GM19468 (cell line): Measurements from ENCODE around the gene NLRP6.
"Not testable (repeated sequence)": the region's sequence is repeated elsewhere in the genome, so short reads cannot be mapped to it uniquely, and the experiment has no call there.

Experiments
- ATAC-seq: cut with Tn5 transposase; IDR thresholded peaks from one replicate; pipeline ENCODE4 v1.9.1; 2021; ENCODE audit warnings: mild to moderate bottlenecking, moderate library complexity, moderate number of reproducible peaks; ENCODE audit not compliant: unreplicated experiment; ENCODE audit errors: extremely low read depth

NLRP6 gene

GRCh38 chr11:280706-281485 is 2.7 kb downstream of the NLRP6 start:
- no peak for ATAC-seq

DNA sequence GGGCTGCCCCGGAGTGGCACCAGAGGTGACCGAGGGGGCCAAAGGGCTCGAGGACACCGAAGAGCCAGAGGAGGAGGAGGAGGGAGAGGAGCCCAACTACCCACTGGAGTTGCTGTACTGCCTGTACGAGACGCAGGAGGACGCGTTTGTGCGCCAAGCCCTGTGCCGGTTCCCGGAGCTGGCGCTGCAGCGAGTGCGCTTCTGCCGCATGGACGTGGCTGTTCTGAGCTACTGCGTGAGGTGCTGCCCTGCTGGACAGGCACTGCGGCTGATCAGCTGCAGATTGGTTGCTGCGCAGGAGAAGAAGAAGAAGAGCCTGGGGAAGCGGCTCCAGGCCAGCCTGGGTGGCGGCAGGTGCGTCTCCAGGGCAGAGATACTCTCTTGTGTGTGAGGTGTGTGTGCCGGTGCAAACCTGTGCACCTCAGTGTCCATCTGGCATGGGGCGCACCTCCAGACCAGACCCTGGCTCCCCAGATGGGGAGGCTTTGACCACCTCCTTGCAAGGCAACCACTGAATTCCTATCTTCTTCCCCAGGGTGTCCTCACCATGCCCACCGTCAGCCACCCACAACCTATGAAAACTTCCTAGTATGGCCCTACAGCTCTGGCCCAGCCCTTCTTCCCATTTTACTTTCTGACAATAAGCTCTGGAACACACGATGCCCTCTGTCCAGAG is 3.4 kb downstream of the NLRP6 start:
- ATAC-seq: no peak

- no peak for ATAC-seq
Measured at GRCh38 chr11:282171-282570, 4.0 kb downstream of the NLRP6 start.

- no peak for ATAC-seq
Measured at GRCh38 chr11:282630-283360, 4.6 kb downstream of the NLRP6 start.

GRCh38 chr11:283405-284104 is 5.3 kb downstream of the NLRP6 start:
- ATAC-seq: no peak

DNA sequence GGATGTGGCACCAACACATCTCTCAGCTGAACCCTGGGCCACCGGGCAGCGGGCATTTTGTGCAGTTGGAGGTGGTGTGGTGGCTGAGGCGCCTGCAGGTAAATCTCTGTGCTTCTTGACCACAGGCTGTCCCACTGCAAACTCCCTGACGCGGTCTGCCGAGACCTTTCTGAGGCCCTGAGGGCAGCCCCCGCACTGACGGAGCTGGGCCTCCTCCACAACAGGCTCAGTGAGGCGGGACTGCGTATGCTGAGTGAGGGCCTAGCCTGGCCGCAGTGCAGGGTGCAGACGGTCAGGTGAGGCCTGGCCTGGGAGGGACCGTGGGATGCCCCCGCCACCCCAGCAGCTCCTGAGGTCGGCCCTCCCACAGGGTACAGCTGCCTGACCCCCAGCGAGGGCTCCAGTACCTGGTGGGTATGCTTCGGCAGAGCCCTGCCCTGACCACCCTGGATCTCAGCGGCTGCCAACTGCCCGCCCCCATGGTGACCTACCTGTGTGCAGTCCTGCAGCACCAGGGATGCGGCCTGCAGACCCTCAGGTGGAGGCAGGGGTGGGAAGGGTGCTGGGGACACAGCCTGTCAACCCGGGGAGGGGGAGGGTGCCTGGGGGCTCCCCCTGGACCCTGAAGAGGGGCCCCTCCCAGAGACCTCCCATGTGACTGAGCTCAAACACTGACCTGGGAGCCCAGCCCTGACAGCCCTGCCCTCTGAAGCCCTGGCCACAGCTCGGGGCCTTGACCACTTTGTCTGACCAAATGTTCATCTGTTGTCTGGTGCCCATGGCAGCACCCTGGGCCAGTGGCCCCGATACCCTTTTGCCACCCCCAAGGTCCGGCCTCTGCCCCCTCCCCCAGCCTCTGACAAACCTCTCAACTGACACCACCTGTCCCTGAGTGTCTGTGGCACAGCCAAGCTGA is 6.2 kb downstream of the NLRP6 start:
- ATAC-seq: no peak

GRCh38 chr11:285021-285893 is 7.0 kb downstream of the NLRP6 start:
- ATAC-seq: no peak

DNA sequence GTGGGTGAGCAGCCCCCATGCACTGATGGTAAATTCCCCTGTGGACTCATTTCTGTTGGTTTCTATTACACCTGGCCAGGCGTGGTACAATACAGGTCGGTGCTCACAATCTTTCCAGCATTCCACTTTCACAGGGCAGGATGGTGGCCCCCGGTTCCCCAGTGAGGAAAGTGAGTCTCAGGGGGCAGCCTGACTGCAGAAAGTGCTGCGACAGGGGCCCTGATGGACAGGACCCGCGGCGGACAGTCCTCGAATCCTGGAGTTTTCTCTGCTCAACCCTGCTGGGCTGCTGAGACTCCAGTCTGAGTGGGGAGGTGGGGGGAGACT is 7.7 kb downstream of the NLRP6 start:
- ATAC-seq: no peak

- ATAC-seq: not testable (repeated sequence)
Measured at GRCh38 chr11:286977-287820, 9.0 kb downstream of the NLRP6 start.

GRCh38 chr11:287821-288477 is 9.7 kb downstream of the NLRP6 start:
- no peak for ATAC-seq

DNA sequence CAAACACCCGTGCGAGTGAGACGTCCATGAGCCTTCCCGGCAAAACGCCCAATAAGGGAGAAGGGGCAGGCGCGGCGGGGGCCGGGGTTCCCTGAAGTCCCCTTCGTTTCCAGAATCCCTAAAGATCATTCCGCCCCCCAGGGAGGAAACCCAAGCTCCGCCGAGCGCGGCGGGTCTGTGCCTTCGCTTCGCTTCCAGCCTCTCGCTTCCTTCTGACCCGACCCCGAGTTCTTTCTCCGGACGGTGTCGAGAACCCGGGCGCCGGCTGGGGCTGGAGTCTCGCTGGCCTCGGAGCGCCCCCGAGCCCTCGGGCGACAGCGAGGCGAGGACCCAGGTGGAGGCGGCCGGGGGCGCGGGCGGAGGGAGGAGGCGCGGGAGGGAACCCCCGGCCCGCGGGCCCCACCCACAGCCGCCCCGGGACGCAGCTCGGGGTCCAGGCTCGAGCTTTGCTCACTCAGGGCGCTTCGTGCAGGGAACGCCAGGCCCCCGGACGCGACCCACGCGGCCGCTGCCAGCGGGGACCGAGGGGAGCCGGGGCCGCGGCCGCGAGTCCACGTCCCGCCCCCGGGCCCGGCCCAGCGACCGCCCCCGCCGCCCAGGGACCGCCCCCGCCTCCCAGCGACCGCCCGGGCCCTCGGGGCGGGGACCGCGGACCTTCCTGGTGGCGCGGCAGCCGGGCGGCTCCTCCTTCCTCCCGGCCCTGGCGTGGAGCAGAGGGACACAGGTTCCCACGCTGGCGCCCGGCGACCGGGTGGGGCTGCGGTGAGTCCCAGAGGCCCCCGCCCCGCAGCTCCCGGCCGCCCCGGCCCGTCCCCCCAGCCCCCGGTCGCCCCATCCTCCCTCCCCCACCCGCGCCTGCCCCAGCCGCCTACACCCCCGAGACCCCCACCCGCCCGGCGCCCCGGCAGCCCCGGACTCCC is 10.5 kb downstream of the NLRP6 start, which contains the start of gene PGGHG:
Gene PGGHG (plus strand): TSS at position 649 of the 920 bp plus-strand sequence. CDS start 691 bp downstream, outside the sequence.
- ATAC-seq: no peak

DNA sequence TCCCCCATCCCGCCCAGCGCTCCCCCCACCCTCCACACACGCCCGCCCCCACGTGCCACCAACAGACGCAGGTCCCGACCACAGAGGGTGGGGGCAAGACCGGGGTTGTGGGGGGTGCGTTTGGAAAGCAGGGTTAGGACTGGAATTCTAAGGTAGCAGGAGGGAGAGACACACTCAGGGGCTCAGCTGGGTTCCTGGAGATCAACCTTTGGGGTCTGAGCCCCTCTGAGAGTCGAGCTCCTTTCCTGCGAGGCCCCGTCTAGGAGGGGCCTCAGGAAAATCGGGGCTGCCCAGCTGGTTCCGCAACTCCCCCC is 11.1 kb downstream of the NLRP6 start:
- ATAC-seq: no peak

GRCh38 chr11:289712-290620 is 11.8 kb downstream of the NLRP6 start:
- ATAC-seq: no peak

- no peak for ATAC-seq
Measured at GRCh38 chr11:290621-291231, 12.5 kb downstream of the NLRP6 start.
